ENCODE data around the gene HCN2. TPM values are rescaled to one million over a fixed set of nuclear protein-coding genes. Genes with fewer than 3 reads are reported as not detected.
"Not testable (repeated sequence)": the region's sequence is repeated elsewhere in the genome, so short reads cannot be mapped to it uniquely, and the experiment has no call there.

The HCN2 gene
- total RNA-seq, 1 experiment from 2014 or later = not detected

DNA sequence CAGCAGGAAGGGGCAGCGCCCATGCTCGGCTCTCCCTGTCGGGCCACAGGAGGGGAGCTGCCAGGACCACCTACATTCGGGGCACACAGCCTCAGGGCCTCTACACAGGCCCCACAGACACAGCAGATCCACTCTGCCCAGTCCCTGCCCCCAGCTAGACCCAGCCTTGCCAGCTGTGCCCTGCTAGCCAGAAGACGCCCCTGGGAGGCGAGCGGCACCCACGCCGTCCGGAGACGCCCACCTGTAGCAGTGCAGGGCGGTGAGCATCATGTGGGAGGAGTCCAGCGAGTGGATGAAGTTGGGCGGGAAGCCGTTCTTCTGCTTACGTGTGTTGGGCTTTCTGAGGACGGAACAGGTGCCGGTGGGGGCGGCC, 28.6 kb downstream of the HCN2 start:
- no peak for DNase-seq (ENCODE audit: low spot score)

DNA sequence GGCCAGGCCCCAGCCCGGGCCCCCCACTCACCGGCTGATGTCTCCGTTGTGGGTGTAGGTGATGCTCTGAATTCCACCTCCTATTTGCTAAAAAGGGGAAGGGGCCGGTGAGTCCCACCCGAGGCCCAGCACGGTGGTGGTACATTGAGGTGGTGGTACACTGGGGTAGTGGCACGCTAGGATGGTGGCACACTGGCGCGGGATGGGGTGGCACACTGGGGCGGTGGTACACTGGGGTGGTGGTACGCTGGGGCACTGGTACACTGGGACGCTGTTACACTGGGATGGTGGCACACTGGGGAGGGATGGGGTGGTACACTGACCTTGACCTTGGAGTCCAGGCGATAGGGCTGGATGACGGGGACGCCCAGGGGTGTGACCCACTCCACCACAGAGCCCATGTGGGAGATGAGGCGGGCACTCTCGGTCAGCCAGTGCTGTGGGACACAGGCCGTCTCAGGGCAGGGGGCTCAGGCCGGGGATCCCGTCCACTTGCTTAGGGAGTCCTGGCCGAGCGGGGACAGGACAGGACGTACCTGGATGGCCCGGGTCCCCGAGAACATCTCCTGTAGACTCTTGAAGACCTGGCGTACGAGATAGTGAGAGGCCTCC, 29.1 kb downstream of the HCN2 start:
- DNase-seq (ENCODE audit: low spot score) = no peak

DNA sequence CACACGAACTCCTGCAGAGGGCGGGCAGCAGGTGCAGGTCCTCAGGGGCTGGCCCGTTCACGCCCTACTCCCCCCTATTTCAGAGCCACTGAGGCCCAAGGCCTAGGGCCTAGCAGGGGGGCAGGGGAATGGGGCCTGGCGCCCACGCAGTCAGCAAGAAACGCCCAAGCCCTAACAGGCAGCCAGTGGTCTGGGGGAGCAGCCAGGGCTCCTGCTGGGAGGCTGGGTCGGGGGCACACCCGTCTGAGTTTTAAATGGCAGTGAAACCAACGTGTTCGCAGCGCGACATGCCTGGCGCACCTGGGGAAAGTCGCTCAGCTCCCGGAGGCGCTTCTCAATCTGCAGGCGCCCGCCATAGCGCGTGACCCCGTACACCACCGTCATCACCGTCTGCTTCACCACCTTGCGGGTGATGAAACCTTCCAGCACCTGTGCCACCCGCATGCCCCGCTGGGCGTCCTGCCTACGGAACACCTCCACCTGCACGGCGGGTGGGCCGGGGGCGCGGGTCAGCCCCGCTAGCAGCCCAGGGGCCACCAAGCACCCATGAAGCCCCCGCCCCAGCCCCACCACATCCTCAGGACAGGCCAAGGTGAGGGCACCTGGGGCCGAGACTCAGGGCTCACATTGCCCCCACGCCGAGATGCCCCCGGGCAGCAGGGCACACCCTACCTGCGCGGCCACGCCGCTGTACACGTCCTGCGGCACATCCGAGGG, 29.8 kb downstream of the HCN2 start:
- no peak for DNase-seq (ENCODE audit: low spot score)

DNA sequence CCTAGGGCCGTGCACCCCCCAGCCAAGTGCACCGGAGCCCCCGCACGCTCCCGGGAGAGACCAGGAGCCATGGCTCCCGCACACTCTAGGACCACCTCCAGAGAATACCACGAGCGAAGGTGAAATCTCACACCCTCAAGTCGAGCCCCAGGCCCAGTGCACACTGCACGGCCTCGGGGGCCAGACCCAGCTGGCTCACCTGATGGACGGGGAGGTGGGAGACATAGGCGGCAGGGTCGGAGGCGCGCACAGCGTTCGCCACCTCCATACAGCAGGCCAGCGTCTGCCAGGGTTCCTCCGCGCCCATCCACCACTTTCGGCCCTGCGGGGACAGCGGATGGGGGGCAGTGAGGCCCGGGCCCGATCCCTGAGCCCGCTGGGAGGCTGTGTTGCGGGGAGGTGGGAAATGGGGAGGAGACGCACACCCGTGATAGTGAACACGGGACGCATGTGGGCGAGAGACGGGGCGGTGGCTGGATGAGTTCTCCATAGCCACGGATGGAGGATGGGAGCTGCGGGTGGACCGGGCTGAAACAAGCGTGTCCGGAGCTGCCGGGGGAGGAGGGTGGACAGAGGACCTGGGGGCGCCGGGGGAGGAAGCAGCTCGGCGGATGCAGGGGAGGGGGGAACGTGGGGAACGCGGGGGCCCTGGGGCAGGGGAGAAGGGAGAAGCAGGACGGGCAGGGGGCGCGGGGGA, 30.6 kb downstream of the HCN2 start:
- DNase-seq (ENCODE audit: low spot score) = no peak

DNA sequence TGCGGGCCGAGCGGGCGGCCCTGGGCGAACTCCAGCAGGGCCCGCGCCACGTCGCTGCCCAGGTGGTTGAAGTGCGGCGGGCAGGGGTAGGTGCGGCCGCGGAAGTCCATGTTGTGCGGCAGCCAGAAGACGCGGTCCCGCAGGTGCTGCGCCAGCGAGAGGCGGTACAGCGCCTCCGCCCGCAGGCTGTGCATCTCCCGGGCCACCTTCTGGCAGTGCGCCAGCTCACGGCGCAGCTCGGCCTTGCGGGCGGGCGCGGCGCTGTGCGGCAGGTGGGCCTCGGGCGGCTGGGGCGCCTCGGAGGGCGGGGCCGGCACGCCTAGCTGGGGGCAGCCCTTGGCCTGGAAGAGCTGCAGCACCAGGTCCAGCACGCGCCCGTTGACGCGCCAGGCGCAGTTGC, 31.5 kb downstream of the HCN2 start:
- not testable (repeated sequence) for DNase-seq (ENCODE audit: low spot score)

DNA sequence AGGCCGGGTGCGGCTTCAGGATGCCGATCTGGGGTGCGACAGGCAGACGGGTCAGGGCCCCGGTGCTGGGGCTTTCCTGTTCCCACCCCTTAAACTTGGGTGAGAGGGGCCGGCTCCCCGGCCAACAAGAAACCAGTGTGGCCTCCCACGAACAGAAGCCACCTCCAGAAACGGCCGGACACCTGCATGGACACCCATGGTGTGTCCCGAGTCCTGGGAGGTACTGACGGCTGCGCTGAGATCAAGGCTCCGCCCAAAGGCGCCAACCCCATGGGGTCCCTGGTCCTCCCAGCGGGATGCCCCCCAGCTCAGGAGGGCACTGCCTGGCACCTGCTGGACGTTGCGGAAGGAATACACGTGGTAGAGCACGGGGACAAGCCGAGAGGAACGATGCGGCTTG, 32.1 kb downstream of the HCN2 start:
- no peak for DNase-seq (ENCODE audit: low spot score)

DNA sequence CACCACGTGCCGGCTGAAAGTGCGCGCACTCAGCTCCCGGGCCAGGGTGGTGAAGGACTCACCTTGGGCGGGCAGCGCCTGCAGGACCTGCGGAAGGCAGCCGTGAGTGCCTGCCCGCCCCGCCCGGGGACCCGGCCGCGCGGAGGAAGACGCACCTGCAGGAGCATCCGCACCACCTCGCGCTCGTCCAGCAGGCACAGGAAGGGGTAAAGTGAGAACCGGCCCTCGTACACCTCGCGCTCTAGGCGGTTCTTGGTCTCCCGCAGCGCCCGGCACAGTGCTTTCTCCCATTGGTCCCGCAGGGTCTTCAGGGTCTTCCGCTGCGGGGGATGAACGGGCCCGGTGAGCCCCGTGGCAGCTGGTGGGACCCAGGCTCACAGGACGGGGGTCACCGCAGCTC, 33.0 kb downstream of the HCN2 start:
- no peak for DNase-seq (ENCODE audit: low spot score)

DNA sequence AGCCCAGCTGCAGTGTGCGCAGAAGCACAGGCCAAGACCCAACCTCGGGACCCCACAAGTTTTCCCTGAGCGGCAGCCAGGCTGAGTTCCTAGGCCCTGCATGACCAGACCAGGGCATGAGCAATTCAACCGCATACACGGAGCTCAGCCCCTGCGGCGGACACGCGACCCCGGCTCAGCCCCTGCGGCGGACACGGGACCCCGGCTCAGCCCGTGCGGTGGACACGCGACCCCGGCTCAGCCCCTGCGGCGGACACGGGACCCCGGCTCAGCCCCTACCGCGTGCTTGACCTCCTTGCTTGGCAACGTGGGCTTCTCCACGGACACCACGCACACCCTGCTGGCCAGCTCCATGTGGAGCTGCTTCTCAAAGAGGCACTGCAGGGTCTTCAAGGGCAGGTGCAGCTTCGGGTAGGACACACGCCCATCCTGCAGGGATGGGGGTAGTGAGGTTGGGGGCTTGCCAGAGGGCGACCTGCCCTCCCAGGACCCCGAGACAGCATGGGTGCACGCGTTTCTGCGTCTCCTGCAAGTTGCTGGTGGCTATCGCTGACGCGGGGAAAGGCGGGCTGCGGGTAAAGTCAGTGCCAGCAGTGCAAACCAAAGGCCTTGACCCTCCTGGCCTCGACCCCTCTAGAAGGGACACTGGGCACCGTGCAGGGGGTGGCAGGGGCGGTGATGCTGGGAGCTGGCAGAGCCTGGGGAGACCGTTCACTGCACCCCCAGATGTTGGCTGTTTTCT, 33.7 kb downstream of the HCN2 start:
- DNase-seq (ENCODE audit: low spot score) = no peak

DNA sequence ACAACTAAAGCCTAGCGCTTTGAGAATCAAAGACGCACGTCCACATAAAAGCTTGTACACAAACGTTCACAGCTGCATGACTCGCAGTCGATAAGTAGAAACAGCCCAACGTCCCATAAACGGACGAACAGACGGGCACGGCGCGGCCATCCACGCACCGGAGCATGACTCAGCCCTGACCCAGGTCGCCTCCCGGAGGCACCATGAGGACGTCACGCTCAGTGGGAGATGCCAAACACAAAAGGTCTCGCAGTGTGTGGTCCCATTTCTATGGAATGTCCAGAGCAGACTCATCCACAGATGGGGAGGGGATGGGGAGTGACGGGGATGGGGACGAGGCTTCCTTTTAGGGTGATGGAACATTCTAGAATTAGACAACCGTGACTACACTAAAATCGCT, 34.3 kb downstream of the HCN2 start:
- DNase-seq (ENCODE audit: low spot score) = peak; percentile 24

DNA sequence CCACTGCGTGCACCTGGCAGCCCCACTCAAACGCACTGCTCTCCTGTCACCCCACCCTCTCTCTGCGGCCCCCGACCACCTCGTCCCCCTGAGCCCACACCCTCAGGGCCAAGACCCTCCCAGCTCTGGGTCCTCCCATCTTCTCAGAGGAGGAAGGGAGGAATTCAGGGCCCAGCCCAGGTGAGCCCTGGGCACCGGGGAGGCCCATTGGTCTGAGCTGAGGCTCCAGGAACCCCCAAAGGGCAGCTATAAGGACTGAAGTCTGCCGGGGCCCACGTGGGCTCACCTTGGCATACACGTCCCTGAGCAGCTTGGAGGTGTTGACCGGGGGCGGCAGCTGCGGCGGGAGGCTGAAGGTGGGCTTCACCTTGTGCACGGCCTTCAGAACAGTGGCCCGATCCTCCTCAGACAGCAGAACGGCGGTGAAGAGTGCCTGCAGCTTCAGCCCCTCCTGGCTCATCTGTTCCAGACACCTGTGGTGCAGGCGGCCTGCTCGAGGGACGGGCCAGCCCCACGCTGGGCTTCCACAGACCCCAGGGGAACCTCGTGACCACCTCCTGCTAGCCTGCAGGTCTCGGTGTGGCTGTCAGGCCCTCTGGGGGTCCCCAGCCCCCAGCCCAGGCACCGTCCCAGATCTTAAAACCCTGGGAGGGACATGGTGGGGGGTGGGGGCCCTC, 34.9 kb downstream of the HCN2 start:
- no peak for DNase-seq (ENCODE audit: low spot score)

DNA sequence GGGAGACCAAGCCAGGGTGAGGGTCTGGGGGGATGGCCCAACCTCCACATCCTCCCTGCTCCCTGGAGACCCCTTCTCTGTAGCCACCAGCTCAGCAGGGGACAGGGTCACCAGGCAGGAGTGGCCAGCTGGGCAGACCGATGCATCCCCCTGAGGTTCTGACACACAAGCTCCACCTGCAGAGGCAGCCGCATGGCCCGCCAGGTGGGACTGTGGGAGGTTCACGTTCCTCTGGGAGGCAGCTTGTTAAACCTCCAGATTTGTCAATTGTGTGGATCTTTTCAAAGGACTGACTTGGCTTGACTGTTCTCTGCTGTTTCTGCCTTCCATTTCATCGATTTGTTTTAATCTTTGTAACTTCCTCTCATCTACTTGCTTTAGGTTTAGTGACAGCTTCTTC, 35.6 kb downstream of the HCN2 start:
- no peak for DNase-seq (ENCODE audit: low spot score)

DNA sequence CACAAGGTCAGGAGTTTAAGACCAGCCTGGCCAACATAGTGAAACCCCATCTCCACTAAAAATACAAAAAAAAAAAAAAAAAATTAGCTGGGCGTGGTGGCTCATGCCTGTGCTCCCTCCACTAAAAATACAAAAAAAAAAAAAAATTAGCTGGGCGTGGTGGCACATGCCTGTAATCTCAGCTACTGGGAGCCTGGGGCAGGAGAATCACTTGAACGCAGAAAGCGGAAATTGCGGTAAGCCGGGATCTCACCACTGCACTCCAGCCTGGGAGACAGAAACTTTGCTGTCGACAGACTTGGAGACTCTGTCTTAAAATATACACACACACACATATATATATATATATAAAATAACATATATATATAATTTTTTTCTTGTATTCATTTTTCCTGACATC, 36.9 kb downstream of the HCN2 start:
- not testable (repeated sequence) for DNase-seq (ENCODE audit: low spot score)

DNA sequence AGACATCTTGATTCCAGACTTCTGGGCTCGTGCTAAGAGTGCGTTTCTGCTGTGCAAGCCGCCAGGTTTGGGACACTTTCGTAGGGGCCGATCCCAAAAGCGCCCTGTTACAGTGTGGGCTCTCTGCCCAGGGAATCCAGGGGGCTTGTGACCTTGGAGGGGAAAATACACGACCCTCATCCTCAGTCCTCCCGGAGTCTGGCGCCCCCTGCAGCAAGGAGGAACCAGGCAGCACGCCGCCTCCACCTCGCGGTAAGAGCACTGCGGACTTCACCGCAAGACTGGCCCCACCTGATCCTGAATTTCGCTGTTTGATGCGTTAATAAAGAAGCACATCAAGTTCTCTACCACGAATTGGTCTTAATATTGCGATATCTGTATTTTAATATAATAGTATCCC, 38.5 kb downstream of the HCN2 start:
- DNase-seq (ENCODE audit: low spot score) = no peak

DNA sequence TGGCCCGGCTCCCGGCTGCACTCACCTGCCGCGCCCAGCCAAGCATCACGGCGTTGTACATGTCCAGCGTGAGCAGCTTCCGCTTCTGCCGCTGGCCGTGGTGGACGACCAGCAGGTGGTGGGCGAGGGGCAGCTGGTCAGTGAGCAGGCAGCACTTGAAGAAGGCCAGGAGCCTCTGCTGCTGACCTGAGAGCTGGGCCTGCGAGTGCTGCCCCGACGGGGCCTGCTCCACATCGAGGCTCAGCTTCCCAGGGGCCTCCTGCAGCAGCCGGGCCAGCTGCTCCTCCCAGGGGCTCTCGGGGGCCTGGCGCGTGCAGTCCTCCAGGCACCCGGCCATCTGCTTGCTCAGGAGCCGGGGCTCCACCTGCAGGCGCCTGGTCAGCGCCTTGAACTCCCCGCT, 39.8 kb downstream of the HCN2 start:
- not testable (repeated sequence) for DNase-seq (ENCODE audit: low spot score)

DNA sequence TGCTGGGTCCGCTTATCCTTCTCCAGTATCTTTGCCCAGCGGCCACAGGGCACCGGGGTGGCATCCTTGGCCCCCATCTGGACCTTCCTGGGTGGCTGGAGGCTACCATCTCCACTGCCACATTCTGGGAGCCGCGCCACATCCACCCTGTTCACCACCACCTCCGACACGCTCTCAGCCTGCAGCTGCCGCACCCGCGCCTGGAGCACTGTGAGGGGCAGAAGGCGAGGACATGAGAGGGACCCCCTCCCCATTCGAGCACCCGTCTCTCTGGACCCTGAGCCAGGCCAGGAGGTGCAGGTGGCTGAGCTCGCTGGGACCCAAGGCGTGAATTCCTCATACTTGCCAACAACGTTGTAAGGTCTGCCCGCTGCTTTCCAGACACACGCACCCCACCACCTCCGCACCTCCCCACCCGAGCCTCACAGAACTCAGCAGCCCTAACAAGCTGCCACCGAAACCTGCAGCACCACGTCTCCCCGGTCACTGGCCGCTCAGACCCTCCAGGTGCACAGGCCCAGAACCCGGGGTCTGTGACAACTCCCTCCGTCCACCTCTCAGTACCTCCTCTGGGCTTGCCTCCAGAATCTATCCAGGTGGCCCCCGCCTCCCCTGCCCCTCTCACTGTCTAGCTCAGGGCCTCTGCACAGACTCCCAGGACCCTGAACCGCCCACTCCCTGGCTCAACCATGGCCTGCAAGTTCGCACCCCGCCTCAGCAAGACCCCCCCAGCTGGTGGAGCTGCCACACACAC, 40.5 kb downstream of the HCN2 start:
- DNase-seq (ENCODE audit: low spot score) = no peak

DNA sequence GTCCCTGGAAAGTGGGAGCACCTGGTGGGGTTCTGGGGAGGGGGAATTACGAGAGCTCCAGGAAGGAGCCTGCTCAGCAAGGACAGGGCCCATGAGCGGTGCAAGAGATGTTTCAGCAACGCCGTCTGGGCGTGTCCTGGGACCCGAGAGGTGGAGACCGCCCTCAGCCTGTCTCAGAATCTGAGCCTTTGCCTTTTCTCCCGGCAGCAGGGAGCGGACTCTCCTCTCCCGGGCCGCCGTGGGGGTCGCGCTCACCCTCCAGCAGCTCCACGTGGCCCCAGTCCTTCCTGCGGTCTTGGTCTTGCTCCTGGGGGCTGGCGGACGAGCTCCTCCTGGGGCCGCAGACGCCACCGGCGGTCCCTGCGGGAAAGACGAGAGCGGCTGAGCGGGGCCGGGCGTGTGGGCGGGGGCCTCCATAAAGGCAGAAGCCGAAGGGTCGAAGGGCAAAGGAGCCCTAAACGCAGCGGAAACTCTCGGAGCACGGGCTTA, 42.9 kb downstream of the HCN2 start:
- peak; percentile 36 for DNase-seq (ENCODE audit: low spot score)

DNA sequence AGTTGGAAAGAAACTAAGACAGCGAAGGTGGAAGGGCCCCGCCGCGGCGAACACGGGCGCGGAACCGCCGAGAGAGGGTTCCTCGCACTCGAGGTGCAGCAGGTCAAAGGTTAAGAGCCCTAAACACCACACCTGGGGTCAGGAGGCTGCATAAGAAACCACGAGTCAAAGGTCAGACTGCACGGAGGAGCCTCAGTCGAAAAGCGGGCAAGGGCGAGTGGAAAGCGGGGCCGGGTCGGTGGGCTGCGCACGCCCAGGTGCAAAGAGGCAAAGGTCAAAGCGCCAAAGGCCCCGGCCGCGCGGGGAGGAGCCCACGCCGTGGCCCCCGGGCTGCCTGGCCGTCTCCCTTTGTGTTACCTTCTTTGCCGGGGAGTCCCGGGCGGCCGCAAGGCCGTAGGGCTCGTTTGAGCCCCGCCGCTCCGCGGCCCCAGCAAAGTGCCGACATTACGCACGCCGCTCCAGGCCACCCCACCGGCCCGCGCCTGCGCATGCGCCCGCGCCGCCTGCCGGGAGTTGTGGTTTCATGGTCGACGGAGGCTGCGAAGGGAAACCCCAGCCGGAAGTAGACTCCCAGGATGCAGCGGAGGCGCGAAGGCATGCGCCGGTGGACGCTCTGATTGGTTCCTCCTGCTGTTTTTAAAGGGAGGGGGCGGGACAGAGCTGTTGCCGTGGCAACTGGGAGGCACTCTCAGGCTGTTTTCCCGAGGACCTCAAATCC, 43.5 kb downstream of the HCN2 start, which contains the start of gene POLRMT:
POLRMT (minus strand) TSS at position 470 of the 718 bp plus-strand sequence; CDS start at position 445, 25 bp downstream.
- DNase-seq (ENCODE audit: low spot score) = peak; percentile 91

DNA sequence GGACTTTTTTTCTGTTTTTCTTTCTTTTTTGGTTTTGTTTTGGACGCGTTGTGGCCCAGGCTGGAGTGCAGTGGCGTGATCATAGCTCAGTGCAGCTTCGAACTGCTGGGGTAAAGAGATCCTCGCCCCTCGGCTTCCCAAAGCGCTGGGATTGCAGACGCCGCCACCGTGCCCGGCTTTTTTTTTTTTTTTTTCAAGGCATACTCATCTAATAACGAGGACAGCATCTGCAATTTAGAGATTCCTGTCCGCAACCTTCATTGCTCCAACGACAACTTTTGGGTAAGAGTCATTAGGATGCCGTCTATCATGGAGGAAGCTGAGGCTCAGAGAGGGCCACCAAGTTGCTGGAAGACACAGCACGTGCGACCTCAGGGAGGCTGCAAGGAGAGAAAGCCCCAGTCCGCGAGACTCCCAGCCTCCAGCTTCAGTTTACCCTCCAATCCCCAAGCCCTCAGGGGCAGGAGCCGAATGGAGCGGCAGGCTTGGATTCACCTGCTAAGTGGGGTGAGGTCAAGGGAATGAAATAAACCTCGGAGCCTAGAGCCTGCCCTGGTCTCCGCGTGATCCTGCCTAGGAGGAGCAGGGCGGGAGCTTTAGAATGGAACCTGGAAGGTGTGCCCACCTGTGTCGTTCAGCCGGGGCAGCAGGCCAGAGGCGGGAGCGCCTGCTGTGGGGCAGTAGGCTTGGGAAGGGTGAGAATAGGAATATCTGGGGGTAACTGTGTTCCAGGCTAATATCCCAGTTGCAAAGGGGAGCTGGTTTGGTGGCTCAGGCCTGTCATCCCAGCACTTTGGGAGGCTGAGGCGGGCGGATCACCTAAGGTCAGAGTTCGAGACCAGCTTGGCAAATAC, 44.3 kb downstream of the HCN2 start:
- DNase-seq (ENCODE audit: low spot score) = peak; percentile 16

Data from HT-29 (cell line).